ENCODE results near the gene SRRM1.
A peak's percentile ranks its signal among the peaks of the same experiment; 100 is the strongest.

The SRRM1 gene

GRCh38 chr1:24679725-24680124, 36.6 kb downstream of the SRRM1 start:
- TF ChIP-seq CTCF (conservative IDR thresholded peaks at IDR 0.05; ENCODE audit: low read length) = no peak
- no peak overlapping the region for H3K4me3 ChIP-seq (ENCODE audit: low read length)
- DNase-seq (ENCODE audit: low read depth) = no peak

- no peak overlapping the region for H3K4me3 ChIP-seq (ENCODE audit: low read length)
- no peak for TF ChIP-seq CTCF (conservative IDR thresholded peaks at IDR 0.05; ENCODE audit: low read length)
- DNase-seq (ENCODE audit: low read depth) = peak; percentile 86
Measured at GRCh38 chr1:24683713-24684162, 40.6 kb downstream of the SRRM1 start.

GRCh38 chr1:24688033-24688432, 44.9 kb downstream of the SRRM1 start:
- TF ChIP-seq CTCF (conservative IDR thresholded peaks at IDR 0.05; ENCODE audit: low read length) = no peak
- DNase-seq (ENCODE audit: low read depth) = no peak
- H3K4me3 ChIP-seq (ENCODE audit: low read length) = no peak overlapping the region

- peak; percentile 95 for TF ChIP-seq CTCF (conservative IDR thresholded peaks at IDR 0.05; ENCODE audit: low read length)
- H3K4me3 ChIP-seq (ENCODE audit: low read length) = no peak overlapping the region
- DNase-seq (ENCODE audit: low read depth) = peak; percentile 65
Measured at GRCh38 chr1:24688621-24689195, 45.6 kb downstream of the SRRM1 start.

- no peak overlapping the region for H3K4me3 ChIP-seq (ENCODE audit: low read length)
- DNase-seq (ENCODE audit: low read depth) = no peak
- no peak for TF ChIP-seq CTCF (conservative IDR thresholded peaks at IDR 0.05; ENCODE audit: low read length)
Measured at GRCh38 chr1:24691051-24691450, 47.9 kb downstream of the SRRM1 start.

- TF ChIP-seq CTCF (conservative IDR thresholded peaks at IDR 0.05; ENCODE audit: low read length) = no peak
- DNase-seq (ENCODE audit: low read depth) = no peak
- H3K4me3 ChIP-seq (ENCODE audit: low read length) = no peak overlapping the region
Measured at GRCh38 chr1:24692351-24692980, 49.4 kb downstream of the SRRM1 start.

GRCh38 chr1:24693827-24694379, 50.8 kb downstream of the SRRM1 start:
- no peak for DNase-seq (ENCODE audit: low read depth)
- TF ChIP-seq CTCF (conservative IDR thresholded peaks at IDR 0.05; ENCODE audit: low read length) = no peak
- H3K4me3 ChIP-seq (ENCODE audit: low read length) = peak overlapping the region; percentile 27; the same call in 1 of the 2 replicates

All from AG10803 (cell line).